ENCODE measurements around the gene PLAAT4. TPM values are rescaled to one million over a fixed set of nuclear protein-coding genes. Genes with fewer than 3 reads are reported as not detected.

Gene PLAAT4
- total RNA-seq, 1 experiment from 2014 or later: 3.5 TPM

DNA sequence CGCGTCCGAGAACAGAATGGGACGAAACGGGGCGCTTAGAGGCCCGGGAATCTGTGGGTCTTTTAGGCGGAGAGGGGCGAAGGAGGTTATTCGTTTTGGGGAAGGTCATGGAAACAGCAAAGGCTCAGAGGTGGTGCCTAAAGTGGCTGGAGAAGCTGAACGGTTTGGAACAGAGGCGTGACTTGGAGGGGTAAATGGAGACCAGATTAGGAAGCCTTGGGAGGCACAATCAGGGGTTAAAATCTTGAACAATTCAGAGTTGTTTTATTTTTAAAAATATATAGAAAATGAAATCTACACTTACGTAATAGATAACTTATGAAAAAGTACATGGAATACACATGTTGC is 45.4 kb upstream of the PLAAT4 start:
- Histone ChIP-seq H3K56ac (ENCODE audit: insufficient read length, low read depth, low read length) (no peak overlapping the region), H4K91ac (ENCODE audit: insufficient read length, low read depth, low read length) (no peak overlapping the region), H2BK15ac (ENCODE audit: low read depth, low read length) (no peak overlapping the region), H3K79me1 (ENCODE audit: insufficient read depth, low read depth, low read length, poor library complexity, severe bottlenecking) (no peaks in the 10 kb centered on the region), H2BK12ac (ENCODE audit: insufficient read length, low read depth, low read length) (no peak overlapping the region), H2AFZ (ENCODE audit: low read length) (no peak overlapping the region), H4K20me1 (ENCODE audit: control insufficient read depth, insufficient read depth, insufficient read length) (no peaks in the 10 kb centered on the region), H3K23ac (ENCODE audit: insufficient read length, low read depth, low read length) (no peak overlapping the region), H3K27me3 (ENCODE audit: insufficient read depth, low read length) (0 out of 2 replicates have a peak, but pooled peaks cover 2% of the 10 kb centered on the region), H3K23me2 (ENCODE audit: insufficient read length, low read depth, low read length, poor library complexity, severe bottlenecking) (peaks cover 18% of the 10 kb centered on the region), H2BK20ac (ENCODE audit: low read depth, low read length, poor library complexity, severe bottlenecking) (no peak overlapping the region), H3K4me1 (ENCODE audit: insufficient read depth, low read length) (0 out of 2 replicates have a peak, but pooled peaks cover 2% of the 10 kb centered on the region), H2AK5ac (ENCODE audit: insufficient read length, low read length) (no peak overlapping the region), H3K79me2 (ENCODE audit: insufficient read depth, low read length) (no peaks in the 10 kb centered on the region), H4K5ac (ENCODE audit: insufficient read length, low read depth, low read length) (no peak overlapping the region), H3K27ac (ENCODE audit: insufficient read length, low read depth, low read length) (no peak overlapping the region), H3K18ac (ENCODE audit: insufficient read length, low read depth, low read length) (peak overlapping the region; percentile 88), H3K14ac (ENCODE audit: insufficient read depth, low read length) (peak overlapping the region; percentile 44; the same call in 1 of the 2 replicates), H3K4ac (ENCODE audit: low read depth, low read length) (no peak overlapping the region), H3T11ph (ENCODE audit: low read length) (no peak overlapping the region), H2BK120ac (ENCODE audit: low read depth, low read length, poor library complexity, severe bottlenecking) (no peak overlapping the region), H2BK5ac (ENCODE audit: insufficient read length, low read length) (no peak overlapping the region), H3K9me3 (ENCODE audit: control insufficient read depth, low read depth, low read length) (peaks cover 5% of the 10 kb centered on the region), H3K9ac (ENCODE audit: extremely low read depth, insufficient read length, low read length) (peak overlapping the region; percentile 65), H4K8ac (replicated peaks; ENCODE audit: insufficient read length, low read depth, low read length) (no peak overlapping the region), H3K4me2 (ENCODE audit: insufficient read depth, insufficient read length, low read length) (peak overlapping the region; percentile 34)
- Mint-ChIP-seq H3K27me3 (ENCODE audit: low read depth) (no peaks in the 10 kb centered on the region), H3K4me3 (peak overlapping the region; percentile 71 to 82), H3K9me3 (peaks cover 10 to 21% of the 10 kb centered on the region in 2 experiments), H3K4me1 (peaks cover 36 to 45% of the 10 kb centered on the region in 2 experiments), H3K36me3 (ENCODE audit: insufficient read depth in 1 of 3, low read depth in 3 of 3) (peaks cover 2 to 25% (median 10%) of the 10 kb centered on the region in 3 experiments; a peak in 5 of 7 replicates), H3K27ac (peak overlapping the region in 2 of 3 experiments; percentile 84 to 91; a peak in 4 of 7 replicates)
- DNase-seq: no peak
- TF ChIP-seq, protein P1, sequence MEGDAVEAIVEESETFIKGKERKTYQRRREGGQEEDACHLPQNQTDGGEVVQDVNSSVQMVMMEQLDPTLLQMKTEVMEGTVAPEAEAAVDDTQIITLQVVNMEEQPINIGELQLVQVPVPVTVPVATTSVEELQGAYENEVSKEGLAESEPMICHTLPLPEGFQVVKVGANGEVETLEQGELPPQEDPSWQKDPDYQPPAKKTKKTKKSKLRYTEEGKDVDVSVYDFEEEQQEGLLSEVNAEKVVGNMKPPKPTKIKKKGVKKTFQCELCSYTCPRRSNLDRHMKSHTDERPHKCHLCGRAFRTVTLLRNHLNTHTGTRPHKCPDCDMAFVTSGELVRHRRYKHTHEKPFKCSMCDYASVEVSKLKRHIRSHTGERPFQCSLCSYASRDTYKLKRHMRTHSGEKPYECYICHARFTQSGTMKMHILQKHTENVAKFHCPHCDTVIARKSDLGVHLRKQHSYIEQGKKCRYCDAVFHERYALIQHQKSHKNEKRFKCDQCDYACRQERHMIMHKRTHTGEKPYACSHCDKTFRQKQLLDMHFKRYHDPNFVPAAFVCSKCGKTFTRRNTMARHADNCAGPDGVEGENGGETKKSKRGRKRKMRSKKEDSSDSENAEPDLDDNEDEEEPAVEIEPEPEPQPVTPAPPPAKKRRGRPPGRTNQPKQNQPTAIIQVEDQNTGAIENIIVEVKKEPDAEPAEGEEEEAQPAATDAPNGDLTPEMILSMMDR (conservative IDR thresholded peaks at IDR 0.05): no peak
- no CpG with 5 or more reads among the region's 13 CpGs for WGBS (ENCODE audit: extremely low coverage, insufficient read length, low lambda C conversion rate)

Measured in H9 (cell line).